Measurements from ENCODE around the gene STX8.

Gene STX8

DNA sequence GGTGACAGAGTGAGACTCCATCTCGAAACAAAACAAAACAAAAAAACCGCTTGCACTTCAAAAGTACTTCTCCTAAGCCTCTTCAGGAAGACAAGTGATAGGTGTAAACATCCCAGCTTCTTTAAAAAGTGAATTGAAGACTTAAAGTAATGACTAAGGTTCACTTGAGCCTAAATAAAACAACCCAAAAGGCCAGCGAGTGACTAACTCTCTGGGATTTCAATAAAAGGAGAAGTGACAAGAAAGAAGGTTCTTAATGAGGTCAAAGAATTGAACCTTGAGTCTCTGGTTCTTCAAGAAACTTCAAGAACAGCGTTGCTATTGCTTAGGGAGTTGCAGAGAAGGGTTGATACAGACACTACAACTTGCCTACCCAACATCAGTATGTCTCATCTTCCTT lies 42.2 kb downstream of the STX8 start:
- Histone ChIP-seq H3K9ac (ENCODE audit: low read depth, low read length) (no peak overlapping the region), H4K20me1 (ENCODE audit: insufficient read depth, low read length) (no peaks in the 10 kb centered on the region), H3K27me3 (ENCODE audit: insufficient read depth, low read length, poor library complexity) (no peaks in the 10 kb centered on the region), H3K79me2 (ENCODE audit: insufficient read depth, low read length) (no peaks in the 10 kb centered on the region), H3K4me2 (ENCODE audit: insufficient read depth, low read length) (no peak overlapping the region), H3K27ac (ENCODE audit: low read length) (no peak overlapping the region), H3K9me3 (ENCODE audit: insufficient read depth, low read length, severe bottlenecking) (no peaks in the 10 kb centered on the region), H3K36me3 (ENCODE audit: insufficient read depth, low read length) (no peaks in the 10 kb centered on the region), H3K4me3 (ENCODE audit: low read depth in 1 of 2, low read length in 2 of 2) (no peak overlapping the region), H3K4me1 (ENCODE audit: insufficient read depth, low read length) (no peaks in the 10 kb centered on the region), H2AFZ (ENCODE audit: low read depth, low read length) (no peak overlapping the region)
- no peak for DNase-seq
- ATAC-seq (ENCODE audit: insufficient read depth, low read depth), result no peak
- no peak for TF ChIP-seq EZH2 (IDR thresholded peaks at IDR 0.05; ENCODE audit: borderline replicate concordance, low read depth, low read length, severe bottlenecking)
- TF ChIP-seq, protein P1, sequence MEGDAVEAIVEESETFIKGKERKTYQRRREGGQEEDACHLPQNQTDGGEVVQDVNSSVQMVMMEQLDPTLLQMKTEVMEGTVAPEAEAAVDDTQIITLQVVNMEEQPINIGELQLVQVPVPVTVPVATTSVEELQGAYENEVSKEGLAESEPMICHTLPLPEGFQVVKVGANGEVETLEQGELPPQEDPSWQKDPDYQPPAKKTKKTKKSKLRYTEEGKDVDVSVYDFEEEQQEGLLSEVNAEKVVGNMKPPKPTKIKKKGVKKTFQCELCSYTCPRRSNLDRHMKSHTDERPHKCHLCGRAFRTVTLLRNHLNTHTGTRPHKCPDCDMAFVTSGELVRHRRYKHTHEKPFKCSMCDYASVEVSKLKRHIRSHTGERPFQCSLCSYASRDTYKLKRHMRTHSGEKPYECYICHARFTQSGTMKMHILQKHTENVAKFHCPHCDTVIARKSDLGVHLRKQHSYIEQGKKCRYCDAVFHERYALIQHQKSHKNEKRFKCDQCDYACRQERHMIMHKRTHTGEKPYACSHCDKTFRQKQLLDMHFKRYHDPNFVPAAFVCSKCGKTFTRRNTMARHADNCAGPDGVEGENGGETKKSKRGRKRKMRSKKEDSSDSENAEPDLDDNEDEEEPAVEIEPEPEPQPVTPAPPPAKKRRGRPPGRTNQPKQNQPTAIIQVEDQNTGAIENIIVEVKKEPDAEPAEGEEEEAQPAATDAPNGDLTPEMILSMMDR (IDR thresholded peaks at IDR 0.05; ENCODE audit: borderline replicate concordance, extremely low read depth, low read length, poor library complexity, severe bottlenecking), result no peak

DNA sequence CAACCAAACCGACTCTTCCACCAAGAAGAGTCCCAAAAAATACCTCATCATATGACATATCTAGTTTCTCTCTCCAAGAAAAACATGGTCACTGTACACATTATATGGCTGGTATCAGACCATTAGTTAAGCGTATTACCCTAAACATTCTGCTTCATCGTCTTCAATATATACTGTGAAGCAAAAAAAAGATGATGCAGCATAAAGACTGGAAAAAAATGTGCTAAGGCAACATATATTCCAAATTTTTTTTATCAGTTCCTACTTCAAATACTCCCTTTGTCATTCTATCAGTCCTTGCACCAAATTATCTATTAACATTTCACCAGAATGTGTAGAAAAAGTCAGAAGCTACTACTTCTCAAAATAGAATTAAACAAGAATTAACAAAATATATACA lies 42.9 kb downstream of the STX8 start:
- Histone ChIP-seq H3K4me2 (ENCODE audit: insufficient read depth, low read length) (no peak overlapping the region), H4K20me1 (ENCODE audit: insufficient read depth, low read length) (no peaks in the 10 kb centered on the region), H2AFZ (ENCODE audit: low read depth, low read length) (no peak overlapping the region), H3K9me3 (ENCODE audit: insufficient read depth, low read length, severe bottlenecking) (no peaks in the 10 kb centered on the region), H3K79me2 (ENCODE audit: insufficient read depth, low read length) (no peaks in the 10 kb centered on the region), H3K27ac (ENCODE audit: low read length) (no peak overlapping the region), H3K4me1 (ENCODE audit: insufficient read depth, low read length) (no peaks in the 10 kb centered on the region), H3K4me3 (ENCODE audit: low read depth in 1 of 2, low read length in 2 of 2) (no peak overlapping the region), H3K36me3 (ENCODE audit: insufficient read depth, low read length) (no peaks in the 10 kb centered on the region), H3K27me3 (ENCODE audit: insufficient read depth, low read length, poor library complexity) (no peaks in the 10 kb centered on the region), H3K9ac (ENCODE audit: low read depth, low read length) (no peak overlapping the region)
- ATAC-seq (ENCODE audit: insufficient read depth, low read depth), result no peak
- no peak for TF ChIP-seq EZH2 (IDR thresholded peaks at IDR 0.05; ENCODE audit: borderline replicate concordance, low read depth, low read length, severe bottlenecking)
- TF ChIP-seq, protein P1 (IDR thresholded peaks at IDR 0.05; ENCODE audit: borderline replicate concordance, extremely low read depth, low read length, poor library complexity, severe bottlenecking), result no peak
- no peak for DNase-seq

DNA sequence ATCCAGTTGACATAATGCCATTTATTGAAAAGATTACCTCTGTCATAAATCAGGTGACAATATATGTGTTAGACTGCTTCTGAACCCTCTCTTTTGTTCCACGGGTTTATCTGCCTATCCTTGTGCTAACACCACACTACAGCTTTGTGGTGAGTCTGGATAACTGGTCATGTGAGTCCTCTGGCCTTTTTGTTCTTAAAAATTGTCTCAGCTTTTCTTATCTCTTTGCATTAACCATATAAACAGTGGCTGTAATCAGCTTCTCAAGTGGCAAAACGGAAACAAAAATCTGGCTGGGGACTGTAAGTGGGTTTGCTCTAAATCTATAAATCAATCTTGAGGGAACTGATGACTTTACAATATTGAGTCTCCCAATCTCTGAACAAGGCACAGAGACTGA lies 44.6 kb downstream of the STX8 start:
- ATAC-seq (ENCODE audit: insufficient read depth, low read depth), result no peak
- H3K79me2 ChIP-seq (ENCODE audit: insufficient read depth, low read length), result no peaks in the 10 kb centered on the region
- H3K4me3 ChIP-seq (ENCODE audit: low read depth in 1 of 2, low read length in 2 of 2), result no peak overlapping the region
- no peaks in the 10 kb centered on the region for H3K9me3 ChIP-seq (ENCODE audit: insufficient read depth, low read length, severe bottlenecking)
- no peak overlapping the region for H3K27ac ChIP-seq (ENCODE audit: low read length)
- no peaks in the 10 kb centered on the region for H3K4me1 ChIP-seq (ENCODE audit: insufficient read depth, low read length)
- no peaks in the 10 kb centered on the region for H4K20me1 ChIP-seq (ENCODE audit: insufficient read depth, low read length)
- DNase-seq, result no peak
- no peaks in the 10 kb centered on the region for H3K36me3 ChIP-seq (ENCODE audit: insufficient read depth, low read length)
- H3K9ac ChIP-seq (ENCODE audit: low read depth, low read length), result no peak overlapping the region
- TF ChIP-seq EZH2 (IDR thresholded peaks at IDR 0.05; ENCODE audit: borderline replicate concordance, low read depth, low read length, severe bottlenecking), result no peak
- TF ChIP-seq, protein P1 (IDR thresholded peaks at IDR 0.05; ENCODE audit: borderline replicate concordance, extremely low read depth, low read length, poor library complexity, severe bottlenecking), result no peak
- no peaks in the 10 kb centered on the region for H3K27me3 ChIP-seq (ENCODE audit: insufficient read depth, low read length, poor library complexity)
- H2AFZ ChIP-seq (ENCODE audit: low read depth, low read length), result no peak overlapping the region
- H3K4me2 ChIP-seq (ENCODE audit: insufficient read depth, low read length), result no peak overlapping the region

All from DND-41 (cell line).